Kidney (tissue), 14 donors: Measurements from ENCODE around the gene PRRX2. TPM values are rescaled to one million over a fixed set of nuclear protein-coding genes. Genes with fewer than 3 reads are reported as not detected.

Experiments
- DNase-seq, 5 donors: peaks; one replicate each; pipeline ENCODE4 v3.0.0-alpha.2; 2013 to 2020
- FAIRE-seq: peaks from 2 replicates; lab custom pipeline; 2012; peaks lifted over from hg19 to GRCh38; lab: Jason Lieb, UNC
- H3K27ac ChIP-seq, 2 donors: one replicate each; pipeline ENCODE4 v1.7.0; 2013; ENCODE audit warnings: low read depth in 2 of 2, low read length in 2 of 2, inconsistent platforms in 1 of 2
- H3K27me3 ChIP-seq: one replicate; pipeline ENCODE4 v1.7.1; 2013; ENCODE audit warnings: low read length, inconsistent platforms; ENCODE audit not compliant: control insufficient read depth, insufficient read depth
- H3K36me3 ChIP-seq, 3 donors: one replicate each; pipeline versions ENCODE4 v1.7.0 to v1.7.1; 2013; ENCODE audit warnings: low read length in 3 of 3, control low read depth in 1 of 3, inconsistent platforms in 1 of 3; ENCODE audit not compliant: insufficient read depth in 3 of 3, control insufficient read depth in 2 of 3
- H3K4me1 ChIP-seq, 3 donors: one replicate each; pipeline versions ENCODE4 v1.7.0 to v1.7.1; 2013; ENCODE audit warnings: low read length in 3 of 3, inconsistent platforms in 1 of 3, low read depth in 1 of 3; ENCODE audit not compliant: control insufficient read depth in 2 of 3, insufficient read depth in 2 of 3
- H3K4me3 ChIP-seq, 3 donors: one replicate each; pipeline versions ENCODE4 v1.7.0 to v1.8.1; 2013; ENCODE audit warnings: low read length in 3 of 3, control low read depth in 1 of 3, inconsistent platforms in 1 of 3
- H3K9ac ChIP-seq, 3 donors: one replicate each; pipeline versions ENCODE4 v1.7.0 to v1.7.1; 2013; ENCODE audit warnings: low read length in 3 of 3, control low read depth in 1 of 3, inconsistent platforms in 1 of 3
- H3K9me3 ChIP-seq, 3 donors: one replicate each; pipeline versions ENCODE4 v1.7.0 to v1.7.1; 2013; ENCODE audit warnings: low read length in 3 of 3, control low read depth in 1 of 3, inconsistent platforms in 1 of 3; ENCODE audit not compliant: control insufficient read depth in 2 of 3, insufficient read depth in 1 of 3
- intact Hi-C: fragments of 100-400 bp; cut with DNase I; formaldehyde crosslinking; loops from one replicate; pipeline ENCODE4 v1.11.1; 2022
- polyA plus RNA-seq: library from polyadenylated mRNA; stranded (reverse); fragments of 350-450 nt; fragmentation: Illumina TruSeq; extraction: RNeasy Lipid Tissue Mini Kit (QIAGEN cat#74804); gene quantifications from one replicate; pipeline ENCODE4 v1.2.3, GENCODE V29; 2014; ENCODE audit warnings: low read depth, low replicate concordance; ENCODE audit not compliant: insufficient read depth
- total RNA-seq: library from RNA; stranded (reverse); fragmentation: NEBNext Ultra II Directional; extraction: Animal tissue kit (Norgen Biotek cat#: 25700); gene quantifications from one replicate; pipeline ENCODE4 v1.2.1, GENCODE V29; 2021
- TF ChIP-seq, protein P1 (sequence below): IDR thresholded peaks from 3 replicates; pipeline ENCODE4 v1.5.1; 2012; ENCODE audit warnings: mild to moderate bottlenecking, moderate library complexity, borderline replicate concordance; ENCODE audit not compliant: insufficient read depth; ENCODE audit errors: extremely low read depth
- donor health status: control.
- donor health status: control.
- donor health status: control.
- donor health status: control.
- donor health status: control.
- donor health status: DM: yes; HTN: yes; CAD: no.
- donor health status: Normal renal cell carcinoma (clear cell type).

PRRX2 gene
- total and polyA plus RNA-seq, 2 donors from 2014 or later, result 1.8 to 2.3 TPM

DNA sequence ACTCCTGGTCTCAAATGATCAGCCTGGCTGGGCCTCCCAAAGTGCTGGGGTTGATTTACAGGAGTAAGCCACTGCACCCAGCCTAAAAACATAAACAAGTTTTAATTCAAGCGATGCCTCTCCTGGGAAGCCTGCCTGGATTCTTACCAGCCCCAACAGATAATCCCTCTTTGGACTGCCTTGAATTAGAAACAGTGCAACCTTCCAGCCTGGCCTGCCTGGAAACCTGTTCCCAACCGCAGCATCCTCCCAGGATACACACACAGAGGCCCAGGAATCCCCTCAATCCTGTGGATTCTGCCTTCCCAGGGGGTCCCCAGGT, 68.1 kb downstream of the PRRX2 start:
- TF ChIP-seq, protein P1, sequence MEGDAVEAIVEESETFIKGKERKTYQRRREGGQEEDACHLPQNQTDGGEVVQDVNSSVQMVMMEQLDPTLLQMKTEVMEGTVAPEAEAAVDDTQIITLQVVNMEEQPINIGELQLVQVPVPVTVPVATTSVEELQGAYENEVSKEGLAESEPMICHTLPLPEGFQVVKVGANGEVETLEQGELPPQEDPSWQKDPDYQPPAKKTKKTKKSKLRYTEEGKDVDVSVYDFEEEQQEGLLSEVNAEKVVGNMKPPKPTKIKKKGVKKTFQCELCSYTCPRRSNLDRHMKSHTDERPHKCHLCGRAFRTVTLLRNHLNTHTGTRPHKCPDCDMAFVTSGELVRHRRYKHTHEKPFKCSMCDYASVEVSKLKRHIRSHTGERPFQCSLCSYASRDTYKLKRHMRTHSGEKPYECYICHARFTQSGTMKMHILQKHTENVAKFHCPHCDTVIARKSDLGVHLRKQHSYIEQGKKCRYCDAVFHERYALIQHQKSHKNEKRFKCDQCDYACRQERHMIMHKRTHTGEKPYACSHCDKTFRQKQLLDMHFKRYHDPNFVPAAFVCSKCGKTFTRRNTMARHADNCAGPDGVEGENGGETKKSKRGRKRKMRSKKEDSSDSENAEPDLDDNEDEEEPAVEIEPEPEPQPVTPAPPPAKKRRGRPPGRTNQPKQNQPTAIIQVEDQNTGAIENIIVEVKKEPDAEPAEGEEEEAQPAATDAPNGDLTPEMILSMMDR, result no peak
- Histone ChIP-seq H3K27ac (no peak overlapping the region), H3K9me3 (no peaks in the 10 kb centered on the region), H3K36me3 (no peaks in the 10 kb centered on the region), H3K4me1 (peaks cover 0 to 3% (median 0%) of the 10 kb centered on the region in 3 donors), H3K9ac (no peak overlapping the region), H3K27me3 (no peaks in the 10 kb centered on the region), H3K4me3 (no peak overlapping the region)
- FAIRE-seq, result no peak
- intact Hi-C loops, result no loop called here
- DNase-seq, result no peak

DNA sequence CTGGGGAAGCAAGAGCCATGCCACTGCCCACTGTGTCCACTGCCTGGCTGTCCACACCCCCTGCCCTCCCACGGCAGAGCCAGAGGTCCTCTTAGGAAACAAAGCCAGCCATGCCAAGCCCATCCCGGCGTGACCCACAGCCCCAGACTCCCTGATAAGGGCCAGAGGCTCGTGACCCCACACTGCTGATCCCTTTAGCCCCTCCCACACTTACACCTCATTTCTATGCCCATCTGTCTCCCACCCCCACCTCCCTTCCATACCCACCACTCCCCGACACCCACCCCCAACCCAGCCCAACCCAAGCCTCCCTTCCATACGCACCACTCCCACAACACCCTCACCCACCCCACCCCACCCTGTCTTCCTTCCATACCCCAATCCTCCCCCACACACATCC, 70.1 kb downstream of the PRRX2 start:
- intact Hi-C loops, result loop anchor here (5.0 kb wide), 1 partner anchor 47 kb away; no protein-coding TSS in a partner anchor
- no peak overlapping the region for H3K4me3 ChIP-seq

DNA sequence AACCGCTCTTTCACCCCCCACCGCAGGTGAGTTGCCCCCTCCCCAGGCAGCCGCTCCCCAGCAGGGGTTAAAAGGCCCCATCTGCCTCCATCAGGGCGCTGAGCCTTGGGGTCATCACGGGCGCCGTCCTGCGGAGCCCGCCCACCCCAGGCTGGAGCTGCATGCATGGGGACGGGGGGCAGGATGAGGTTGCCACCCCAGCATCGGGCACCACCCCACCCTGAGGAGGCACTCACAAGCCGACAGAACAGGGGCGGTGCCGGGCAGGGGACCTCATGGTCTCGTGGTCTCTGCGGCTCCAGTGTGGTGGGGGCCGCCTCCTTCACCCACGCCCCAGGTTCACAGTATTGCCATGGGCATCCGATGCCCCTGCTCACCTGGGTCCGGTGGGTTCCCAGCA, 70.9 kb downstream of the PRRX2 start:
- no peak for FAIRE-seq
- no peak overlapping the region for H3K9ac ChIP-seq
- H3K27ac ChIP-seq, result no peak overlapping the region
- no peak for DNase-seq
- intact Hi-C loops, result loop anchor here (5.0 kb wide), 1 partner anchor 46 kb away; no protein-coding TSS in a partner anchor
- H3K9me3 ChIP-seq, result no peaks in the 10 kb centered on the region
- H3K27me3 ChIP-seq, result no peaks in the 10 kb centered on the region
- no peaks in the 10 kb centered on the region for H3K36me3 ChIP-seq
- H3K4me1 ChIP-seq, result peaks cover 0 to 3% (median 0%) of the 10 kb centered on the region in 3 donors
- H3K4me3 ChIP-seq, result no peak overlapping the region
- TF ChIP-seq, protein P1, result no peak

More for the DNA sequence above, 70.1 kb downstream of the PRRX2 start:
- H3K9me3 ChIP-seq, result no peaks in the 10 kb centered on the region
- no peak overlapping the region for H3K9ac ChIP-seq
- H3K36me3 ChIP-seq, result no peaks in the 10 kb centered on the region
- DNase-seq (no peak), FAIRE-seq (no peak)
- no peak overlapping the region for H3K27ac ChIP-seq
- no peaks in the 10 kb centered on the region for H3K27me3 ChIP-seq
- TF ChIP-seq, protein P1, result no peak
- H3K4me1 ChIP-seq, result peaks cover 0 to 3% (median 0%) of the 10 kb centered on the region in 3 donors
